ENCODE data around the gene CACNA1C. TPM values are rescaled to one million over a fixed set of nuclear protein-coding genes. Genes with fewer than 3 reads are reported as not detected.

Gene CACNA1C
- total RNA-seq, 1 experiment from 2014 or later: 1.1 TPM

GRCh38 chr12:2258025-2258424 is 205.2 kb downstream of the CACNA1C start:
- Mint-ChIP-seq H3K4me3 (no peak overlapping the region), H3K27me3 (ENCODE audit: low read depth) (no peaks in the 10 kb centered on the region), H3K4me1 (no peaks in the 10 kb centered on the region; a peak in 1 of 4 replicates), H3K27ac (no peak overlapping the region), H3K36me3 (ENCODE audit: insufficient read depth in 1 of 3, low read depth in 3 of 3) (peaks cover 4 to 5% (median 4%) of the 10 kb centered on the region in 3 experiments; a peak in 6 of 7 replicates), H3K9me3 (peaks cover 9 to 12% of the 10 kb centered on the region in 2 experiments)
- Histone ChIP-seq H4K20me1 (ENCODE audit: control insufficient read depth, insufficient read depth, insufficient read length) (peaks cover 3% of the 10 kb centered on the region), H3K79me1 (ENCODE audit: insufficient read depth, low read depth, low read length, poor library complexity, severe bottlenecking) (no peaks in the 10 kb centered on the region), H3K4ac (ENCODE audit: low read depth, low read length) (no peak overlapping the region), H3K27ac (ENCODE audit: insufficient read length, low read depth, low read length) (no peak overlapping the region), H2BK12ac (ENCODE audit: insufficient read length, low read depth, low read length) (no peak overlapping the region), H3T11ph (ENCODE audit: low read length) (no peak overlapping the region), H3K14ac (ENCODE audit: insufficient read depth, low read length) (no peak overlapping the region), H2BK15ac (ENCODE audit: low read depth, low read length) (no peak overlapping the region), H4K8ac (replicated peaks; ENCODE audit: insufficient read length, low read depth, low read length) (no peak overlapping the region), H2BK5ac (ENCODE audit: insufficient read length, low read length) (no peak overlapping the region), H3K4me1 (ENCODE audit: insufficient read depth, low read length) (no peaks in the 10 kb centered on the region), H3K4me2 (ENCODE audit: insufficient read depth, insufficient read length, low read length) (no peak overlapping the region), H3K27me3 (ENCODE audit: insufficient read depth, low read length) (no peaks in the 10 kb centered on the region), H3K79me2 (ENCODE audit: insufficient read depth, low read length) (no peaks in the 10 kb centered on the region), H2BK120ac (ENCODE audit: low read depth, low read length, poor library complexity, severe bottlenecking) (no peak overlapping the region), H3K23me2 (ENCODE audit: insufficient read length, low read depth, low read length, poor library complexity, severe bottlenecking) (no peaks in the 10 kb centered on the region), H3K9me3 (ENCODE audit: control insufficient read depth, low read depth, low read length) (peaks cover 7% of the 10 kb centered on the region), H3K56ac (ENCODE audit: insufficient read length, low read depth, low read length) (no peak overlapping the region), H3K18ac (ENCODE audit: insufficient read length, low read depth, low read length) (no peak overlapping the region), H4K91ac (ENCODE audit: insufficient read length, low read depth, low read length) (no peak overlapping the region), H4K5ac (ENCODE audit: insufficient read length, low read depth, low read length) (no peak overlapping the region), H2AFZ (ENCODE audit: low read length) (no peak overlapping the region), H2AK5ac (ENCODE audit: insufficient read length, low read length) (no peak overlapping the region), H3K9ac (ENCODE audit: extremely low read depth, insufficient read length, low read length) (no peak overlapping the region), H2BK20ac (ENCODE audit: low read depth, low read length, poor library complexity, severe bottlenecking) (no peak overlapping the region), H3K23ac (ENCODE audit: insufficient read length, low read depth, low read length) (no peak overlapping the region)
- no peak for DNase-seq
- WGBS (ENCODE audit: extremely low coverage, insufficient read length, low lambda C conversion rate): no CpG with 5 or more reads among the region's 2 CpGs
- TF ChIP-seq CTCF (conservative IDR thresholded peaks at IDR 0.05): no peak

Measured in H9 (cell line).